Hepatocyte (in vitro differentiated cells): ENCODE results near the gene KNSTRN. TPM values are rescaled to one million over a fixed set of nuclear protein-coding genes. Genes with fewer than 3 reads are reported as not detected.

Experiments used
- DNase-seq: peaks from one replicate; pipeline ENCODE4 v3.0.0-alpha.2; 2016; ENCODE audit warnings: low spot score
- H2AFZ ChIP-seq: fragments of 200-600 bp; sonication (generic); 2 replicates; pipeline ENCODE4 v1.6.0; 2016; ENCODE audit warnings: antibody characterized with exemption, mild to moderate bottlenecking
- H3K27ac ChIP-seq: fragments of 200-600 bp; sonication (generic); 2 replicates; pipeline ENCODE4 v1.5.1; 2016; ENCODE audit warnings: mild to moderate bottlenecking
- H3K27me3 ChIP-seq: fragments of 200-600 bp; sonication (generic); 2 replicates; pipeline ENCODE4 v1.6.1; 2016
- H3K36me3 ChIP-seq: fragments of 200-600 bp; sonication (generic); replicated peaks from 2 replicates; pipeline ENCODE4 v1.5.1; 2016; ENCODE audit warnings: low read depth; ENCODE audit not compliant: insufficient read depth
- H3K4me1 ChIP-seq: fragments of 200-600 bp; sonication (generic); 2 replicates; pipeline ENCODE4 v1.5.1; 2016; ENCODE audit warnings: mild to moderate bottlenecking, moderate library complexity; ENCODE audit not compliant: insufficient read depth
- H3K4me2 ChIP-seq: fragments of 200-600 bp; sonication (generic); 2 replicates; pipeline ENCODE4 v1.6.0; 2016
- H3K4me3 ChIP-seq: fragments of 200-600 bp; sonication (generic); 2 replicates; pipeline ENCODE4 v1.5.1; 2016; ENCODE audit warnings: mild to moderate bottlenecking
- H3K79me2 ChIP-seq: fragments of 200-600 bp; sonication (generic); 2 replicates; pipeline ENCODE4 v1.6.0; 2017; ENCODE audit warnings: mild to moderate bottlenecking
- H3K9me2 ChIP-seq: fragments of 200-600 bp; sonication (generic); replicated peaks from 2 replicates; pipeline ENCODE4 v1.6.0; 2017; ENCODE audit warnings: mild to moderate bottlenecking; ENCODE audit not compliant: insufficient read depth
- H3K9me3 ChIP-seq: fragments of 200-600 bp; sonication (generic); 2 replicates; pipeline ENCODE4 v1.5.1; 2016; ENCODE audit warnings: low read depth, mild to moderate bottlenecking
- H4K20me1 ChIP-seq: fragments of 200-600 bp; sonication (generic); 2 replicates; pipeline ENCODE4 v1.6.0; 2016; ENCODE audit warnings: mild to moderate bottlenecking; ENCODE audit not compliant: insufficient read depth, poor library complexity, severe bottlenecking
- EZH2 ChIP-seq: fragments of 200-600 bp; sonication (generic); IDR thresholded peaks from 2 replicates; pipeline ENCODE4 v1.6.1; 2016; ENCODE audit warnings: antibody characterized with exemption, mild to moderate bottlenecking, borderline replicate concordance
- EZH2phosphoT487 ChIP-seq: fragments of 200-600 bp; sonication (generic); IDR thresholded peaks from one replicate; pipeline ENCODE4 v1.6.1; 2018; ENCODE audit warnings: antibody characterized with exemption, mild to moderate bottlenecking, low read depth, moderate library complexity; ENCODE audit not compliant: unreplicated experiment, severe bottlenecking
- WGBS: methylation state at CpG from one replicate; pipeline ENCODE4 v1.1.6; 2016; ENCODE audit warnings: low lambda C conversion rate; ENCODE audit errors: missing lambda C conversion rate; 5-methylcytosine and 5-hydroxymethylcytosine counted together
- polyA plus RNA-seq: library from polyadenylated mRNA; unstranded; fragments of >200 nt; fragmentation: Nextera tagmentation; extraction: Ambion mirVana; gene quantifications from 2 replicates; pipeline ENCODE4 v1.2.1, GENCODE V29; 2016
- total RNA-seq: library from RNA; depleted of rRNA; stranded (reverse); fragments of >200 nt; gene quantifications from 2 replicates; pipeline ENCODE4 v1.2.3, GENCODE V29; 2014
- TF ChIP-seq, protein P1 (sequence below): fragments of 200-600 bp; sonication (generic); IDR thresholded peaks from 2 replicates; pipeline ENCODE4 v1.5.1; 2016; ENCODE audit warnings: antibody characterized with exemption, mild to moderate bottlenecking; ENCODE audit not compliant: poor library complexity

KNSTRN gene
- total and polyA plus RNA-seq, 2 experiments from 2014 or later, result 14.0 to 24.0 TPM

DNA sequence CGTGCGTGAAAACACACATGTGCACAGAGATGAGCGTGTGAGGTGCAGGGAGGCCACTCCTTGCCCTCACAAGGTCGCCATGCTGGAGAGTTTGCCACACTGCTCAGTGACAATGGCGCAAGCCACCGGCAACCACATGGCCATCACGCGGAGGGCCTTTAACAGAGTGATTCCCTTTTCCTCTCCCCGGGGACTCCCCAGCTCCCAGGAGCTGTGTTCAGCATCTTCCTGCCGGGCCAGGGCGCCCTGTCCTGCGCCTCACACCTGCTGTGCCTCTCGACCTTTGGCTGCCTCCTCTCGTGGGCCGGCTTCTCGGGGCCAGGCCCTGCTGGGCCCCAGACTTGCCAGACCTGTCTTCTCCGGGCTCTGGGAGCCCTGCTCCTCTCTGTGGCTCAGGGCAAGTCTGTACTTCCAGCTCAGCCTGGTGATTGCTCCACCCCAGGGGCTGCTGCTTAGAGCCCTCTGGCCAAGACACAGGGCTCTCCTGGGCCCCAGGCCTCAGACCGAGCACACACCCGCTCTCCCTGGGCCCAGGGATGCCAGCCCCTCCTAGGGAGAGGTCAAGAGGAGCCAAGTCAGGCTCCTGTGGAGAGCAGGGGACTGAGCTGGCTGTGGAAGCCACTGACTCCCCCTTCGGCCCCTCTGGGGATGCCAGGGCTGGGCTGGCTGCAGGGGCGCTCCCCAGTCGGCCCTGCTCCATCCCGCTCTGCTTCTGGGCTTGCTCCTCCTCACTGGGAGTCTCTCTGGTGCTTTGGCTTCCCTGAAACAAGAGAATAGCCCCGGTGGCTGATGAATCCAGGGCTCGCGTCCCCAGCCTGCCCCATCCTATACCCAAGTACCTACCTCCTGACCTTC, 47.4 kb upstream of the KNSTRN start:
- H3K36me3 ChIP-seq, result no peaks in the 10 kb centered on the region
- no peaks in the 10 kb centered on the region for H3K9me3 ChIP-seq
- H3K9me2 ChIP-seq, result no peaks in the 10 kb centered on the region
- peaks cover 41% of the 10 kb centered on the region for H3K4me1 ChIP-seq
- H3K27me3 ChIP-seq, result no peaks in the 10 kb centered on the region
- TF ChIP-seq EZH2 (no peak), EZH2phosphoT487 (no peak)
- TF ChIP-seq, protein P1, sequence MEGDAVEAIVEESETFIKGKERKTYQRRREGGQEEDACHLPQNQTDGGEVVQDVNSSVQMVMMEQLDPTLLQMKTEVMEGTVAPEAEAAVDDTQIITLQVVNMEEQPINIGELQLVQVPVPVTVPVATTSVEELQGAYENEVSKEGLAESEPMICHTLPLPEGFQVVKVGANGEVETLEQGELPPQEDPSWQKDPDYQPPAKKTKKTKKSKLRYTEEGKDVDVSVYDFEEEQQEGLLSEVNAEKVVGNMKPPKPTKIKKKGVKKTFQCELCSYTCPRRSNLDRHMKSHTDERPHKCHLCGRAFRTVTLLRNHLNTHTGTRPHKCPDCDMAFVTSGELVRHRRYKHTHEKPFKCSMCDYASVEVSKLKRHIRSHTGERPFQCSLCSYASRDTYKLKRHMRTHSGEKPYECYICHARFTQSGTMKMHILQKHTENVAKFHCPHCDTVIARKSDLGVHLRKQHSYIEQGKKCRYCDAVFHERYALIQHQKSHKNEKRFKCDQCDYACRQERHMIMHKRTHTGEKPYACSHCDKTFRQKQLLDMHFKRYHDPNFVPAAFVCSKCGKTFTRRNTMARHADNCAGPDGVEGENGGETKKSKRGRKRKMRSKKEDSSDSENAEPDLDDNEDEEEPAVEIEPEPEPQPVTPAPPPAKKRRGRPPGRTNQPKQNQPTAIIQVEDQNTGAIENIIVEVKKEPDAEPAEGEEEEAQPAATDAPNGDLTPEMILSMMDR, result no peak
- peak overlapping the region; percentile 85 for H3K27ac ChIP-seq
- no peaks in the 10 kb centered on the region for H4K20me1 ChIP-seq
- WGBS, result 85% methylated on average over 26 of the region's 26 CpGs
- H3K79me2 ChIP-seq, result no peaks in the 10 kb centered on the region
- H3K4me3 ChIP-seq, result no peak overlapping the region
- no peak for DNase-seq
- H2AFZ ChIP-seq, result no peak overlapping the region
- no peak overlapping the region for H3K4me2 ChIP-seq

DNA sequence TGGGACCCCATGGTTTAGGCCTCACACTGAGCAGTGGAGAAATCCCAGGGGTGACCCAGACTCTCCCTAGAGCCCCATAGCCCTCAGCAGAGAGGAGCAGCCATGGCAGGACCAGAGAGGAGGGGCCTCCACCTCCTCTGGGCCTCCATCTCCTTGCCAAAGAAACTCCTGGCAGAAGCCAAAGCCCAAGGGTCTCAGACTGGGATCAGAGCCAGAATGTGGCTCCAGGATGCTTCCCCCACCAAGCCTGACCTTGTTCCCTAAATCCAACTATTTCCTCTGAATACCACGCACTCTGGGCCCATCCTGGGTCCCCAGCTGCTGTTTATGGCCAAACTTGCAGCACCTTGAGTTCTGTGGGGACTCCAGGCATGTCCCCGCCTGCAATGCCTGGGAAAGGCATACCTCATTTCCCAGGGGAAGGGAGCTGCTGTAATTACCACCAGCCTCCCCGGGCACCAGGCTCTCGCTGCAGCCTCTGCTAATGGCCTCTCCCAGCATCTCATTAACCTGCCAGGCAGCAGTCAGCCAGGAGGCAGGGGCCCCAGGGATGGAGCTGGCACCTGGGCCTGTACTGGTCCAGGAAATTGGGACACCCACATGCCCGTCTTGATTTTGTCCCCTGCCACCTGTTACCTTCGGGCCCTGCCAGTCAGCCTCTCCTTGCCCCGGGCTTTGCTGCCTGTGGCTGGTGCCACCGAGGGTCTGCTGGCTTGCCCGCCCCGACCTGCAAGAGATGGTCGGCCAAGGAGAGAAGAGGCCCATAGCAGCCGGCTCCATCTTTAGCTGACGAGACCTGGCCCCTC, 46.4 kb upstream of the KNSTRN start:
- no peak overlapping the region for H3K4me3 ChIP-seq
- H3K79me2 ChIP-seq, result no peaks in the 10 kb centered on the region
- no peak overlapping the region for H2AFZ ChIP-seq
- WGBS, result 82% methylated on average over 13 of the region's 13 CpGs
- peaks cover 43% of the 10 kb centered on the region for H3K4me1 ChIP-seq
- no peak overlapping the region for H3K27ac ChIP-seq
- no peaks in the 10 kb centered on the region for H3K9me2 ChIP-seq
- TF ChIP-seq, protein P1, result no peak
- TF ChIP-seq EZH2, result no peak
- TF ChIP-seq EZH2phosphoT487, result no peak
- no peak for DNase-seq
- H3K36me3 ChIP-seq, result no peaks in the 10 kb centered on the region
- H3K4me2 ChIP-seq, result no peak overlapping the region
- no peaks in the 10 kb centered on the region for H3K9me3 ChIP-seq
- no peaks in the 10 kb centered on the region for H4K20me1 ChIP-seq
- no peaks in the 10 kb centered on the region for H3K27me3 ChIP-seq

DNA sequence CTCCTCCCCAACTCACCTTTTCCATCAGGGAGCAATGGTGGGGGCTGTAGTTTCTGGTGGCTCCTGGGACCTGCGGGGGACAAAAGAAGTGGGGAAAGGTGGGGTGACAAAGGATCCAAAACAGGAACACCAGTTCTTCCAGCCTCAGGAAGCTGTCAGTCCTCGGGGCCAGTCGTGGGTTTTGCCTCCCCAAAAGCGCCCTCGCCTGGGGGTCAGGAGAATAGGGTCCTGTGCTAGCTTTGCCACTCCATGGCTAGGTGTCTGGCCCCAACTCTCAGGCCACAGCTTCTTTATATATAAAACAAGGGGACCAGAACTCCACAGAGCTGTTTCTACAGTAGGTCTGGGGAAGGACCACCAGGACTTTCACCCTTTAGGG, 45.8 kb upstream of the KNSTRN start:
- no peak overlapping the region for H3K4me2 ChIP-seq
- no peak for TF ChIP-seq EZH2phosphoT487
- TF ChIP-seq EZH2, result no peak
- TF ChIP-seq, protein P1, result no peak
- no peaks in the 10 kb centered on the region for H3K79me2 ChIP-seq
- H3K9me2 ChIP-seq, result no peaks in the 10 kb centered on the region
- H3K4me1 ChIP-seq, result peaks cover 49% of the 10 kb centered on the region
- WGBS, result 42% methylated on average over 5 of the region's 5 CpGs
- H3K36me3 ChIP-seq, result no peaks in the 10 kb centered on the region
- no peak overlapping the region for H2AFZ ChIP-seq
- H3K4me3 ChIP-seq, result no peak overlapping the region
- DNase-seq, result no peak
- no peaks in the 10 kb centered on the region for H4K20me1 ChIP-seq
- no peaks in the 10 kb centered on the region for H3K27me3 ChIP-seq
- H3K27ac ChIP-seq, result no peak overlapping the region
- H3K9me3 ChIP-seq, result no peaks in the 10 kb centered on the region
